Activated T-cell treated with anti-CD3 and anti-CD28 coated beads, Interleukin-2, amount 50 U/mL, for 4 hours (primary cell): ENCODE measurements around the gene BAHCC1. TPM values are rescaled to one million over a fixed set of nuclear protein-coding genes. Genes with fewer than 3 reads are reported as not detected.
"Not testable (repeated sequence)": the region's sequence is repeated elsewhere in the genome, so short reads cannot be mapped to it uniquely, and the experiment has no call there.

Experiments
- ATAC-seq, 2 donors: fragments of 200-7000 bp; cut with Tn5 transposase; one replicate each; pipeline ENCODE4 v1.10.0; 2021
- DNase-seq: peaks from one replicate; pipeline ENCODE4 v3.0.0-alpha.2; 2020
- H3K27me3 Mint-ChIP-seq: one replicate; pipeline ENCODE4 v1.8.0; 2021; ENCODE audit warnings: low read depth, mixed read lengths
- H3K36me3 Mint-ChIP-seq: one replicate; pipeline ENCODE4 v1.8.0; 2022; ENCODE audit warnings: mixed read lengths; ENCODE audit not compliant: insufficient read depth
- H3K4me1 Mint-ChIP-seq: one replicate; pipeline ENCODE4 v1.8.0; 2021; ENCODE audit warnings: low read depth, mixed read lengths
- H3K4me3 Mint-ChIP-seq: one replicate; pipeline ENCODE4 v1.8.0; 2021; ENCODE audit warnings: mild to moderate bottlenecking, moderate library complexity, mixed read lengths
- H3K9me3 Mint-ChIP-seq: one replicate; pipeline ENCODE4 v1.8.0; 2021; ENCODE audit warnings: mixed read lengths
- total RNA-seq, 3 donors: library from RNA; stranded (reverse); gene quantifications; one replicate each; pipeline ENCODE4 v1.2.1, GENCODE V29; 2021

Gene BAHCC1
- total RNA-seq, 3 donors from 2014 or later = 0.08 to 0.19 (median 0.08) TPM

GRCh38 chr17:81417879-81418709, 22.8 kb downstream of the BAHCC1 start:
- no peak for ATAC-seq
- H3K4me3 Mint-ChIP-seq = no peak overlapping the region

DNA sequence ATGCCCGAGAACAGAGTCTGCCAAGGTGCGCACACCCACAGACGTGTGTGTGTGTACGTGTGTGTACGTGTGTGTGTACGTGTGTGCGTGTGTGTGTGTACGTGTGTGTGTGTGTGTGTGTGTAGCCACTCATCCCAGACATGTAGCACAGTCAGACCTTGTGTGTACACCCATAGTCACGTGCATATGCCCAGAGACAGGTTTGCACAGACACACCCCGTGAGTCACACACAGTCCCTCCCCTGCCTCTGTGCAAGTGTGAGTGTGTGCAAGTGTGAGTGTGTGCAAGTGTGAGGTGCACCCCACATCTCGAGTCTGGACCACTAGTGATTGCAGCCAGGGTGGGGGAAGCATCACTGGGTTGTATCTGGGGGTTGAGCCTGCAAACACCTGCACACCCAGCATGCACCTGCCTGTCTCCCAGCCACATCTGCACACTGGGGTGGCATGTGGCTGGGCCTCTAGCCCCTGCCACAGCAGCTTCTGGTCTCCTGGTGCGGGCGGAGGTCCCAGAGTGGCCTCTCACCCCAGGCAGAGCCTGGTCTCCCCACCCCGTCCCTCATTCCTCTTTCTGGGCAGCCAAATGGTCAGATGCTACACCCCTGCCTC, 23.6 kb downstream of the BAHCC1 start:
- no peaks in the 10 kb centered on the region for H3K36me3 Mint-ChIP-seq
- no peak for ATAC-seq
- H3K9me3 Mint-ChIP-seq = no peaks in the 10 kb centered on the region
- H3K4me1 Mint-ChIP-seq = peaks cover 1% of the 10 kb centered on the region
- no peaks in the 10 kb centered on the region for H3K27me3 Mint-ChIP-seq
- DNase-seq = no peak
- no peak overlapping the region for H3K4me3 Mint-ChIP-seq

More at GRCh38 chr17:81417879-81418709, 22.8 kb downstream of the BAHCC1 start:
- H3K27me3 Mint-ChIP-seq = no peaks in the 10 kb centered on the region
- no peaks in the 10 kb centered on the region for H3K36me3 Mint-ChIP-seq
- DNase-seq = no peak
- H3K4me1 Mint-ChIP-seq = peaks cover 5% of the 10 kb centered on the region
- H3K9me3 Mint-ChIP-seq = no peaks in the 10 kb centered on the region

GRCh38 chr17:81419319-81419885, 24.1 kb downstream of the BAHCC1 start:
- no peaks in the 10 kb centered on the region for H3K27me3 Mint-ChIP-seq
- H3K4me3 Mint-ChIP-seq = no peak overlapping the region
- no peaks in the 10 kb centered on the region for H3K36me3 Mint-ChIP-seq
- H3K4me1 Mint-ChIP-seq = peaks cover 1% of the 10 kb centered on the region
- DNase-seq = no peak
- H3K9me3 Mint-ChIP-seq = no peaks in the 10 kb centered on the region
- ATAC-seq = no peak

GRCh38 chr17:81419886-81420768, 24.9 kb downstream of the BAHCC1 start:
- Mint-ChIP-seq H3K4me1 (peaks cover 1% of the 10 kb centered on the region), H3K36me3 (no peaks in the 10 kb centered on the region), H3K9me3 (no peaks in the 10 kb centered on the region), H3K4me3 (no peak overlapping the region), H3K27me3 (no peaks in the 10 kb centered on the region)
- DNase-seq (no peak), ATAC-seq (no peak)

GRCh38 chr17:81420769-81421462, 25.7 kb downstream of the BAHCC1 start:
- Mint-ChIP-seq H3K27me3 (no peaks in the 10 kb centered on the region), H3K9me3 (no peaks in the 10 kb centered on the region), H3K36me3 (no peaks in the 10 kb centered on the region), H3K4me3 (no peak overlapping the region), H3K4me1 (peaks cover 1% of the 10 kb centered on the region)
- ATAC-seq = no peak
- DNase-seq = no peak

DNA sequence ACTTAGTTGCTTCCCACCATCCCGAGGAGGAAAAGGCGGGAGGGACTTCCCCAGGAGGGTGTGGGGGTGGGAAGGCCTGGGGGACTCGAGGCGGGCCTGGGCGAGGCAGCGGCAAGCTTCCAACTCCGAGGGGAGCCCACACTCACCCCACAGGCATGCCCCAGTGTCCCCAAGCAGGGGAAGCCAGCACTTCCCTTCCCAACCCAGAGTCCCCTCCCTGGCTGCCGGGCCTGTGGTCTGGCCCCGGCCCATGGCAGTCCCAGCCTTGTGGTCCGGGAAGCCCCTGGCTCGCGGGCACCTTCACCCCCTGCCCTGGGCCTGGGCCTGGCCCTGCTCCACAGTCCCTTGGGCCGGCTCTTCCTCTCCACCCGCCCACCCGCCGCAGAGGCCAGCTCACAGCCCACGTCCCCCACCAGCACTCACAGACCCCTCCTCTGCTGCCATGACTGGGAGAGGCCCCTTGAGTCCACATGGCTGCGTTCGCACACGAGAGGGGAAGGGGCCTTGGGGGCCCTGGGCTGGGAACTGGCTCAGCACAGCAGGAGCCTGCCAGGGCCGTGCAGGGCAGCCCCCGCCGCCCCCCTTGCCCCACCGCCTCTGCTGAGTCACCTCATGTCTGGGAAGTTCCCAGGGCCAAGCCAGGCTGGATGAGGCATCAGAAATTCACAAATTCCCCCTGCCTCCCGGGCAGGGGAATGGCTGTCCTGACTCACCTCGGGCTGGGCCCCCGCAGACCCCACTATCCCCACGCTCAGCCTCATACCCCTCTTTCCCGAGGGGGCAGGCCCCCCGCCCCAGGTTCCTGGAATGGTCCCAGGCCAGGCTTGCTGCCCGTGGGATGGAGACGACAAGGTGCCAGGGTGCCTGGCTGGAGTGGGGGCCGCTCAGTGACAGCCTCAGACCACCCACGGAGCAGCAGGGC, 27.8 kb downstream of the BAHCC1 start:
- no peak overlapping the region for H3K4me3 Mint-ChIP-seq
- H3K9me3 Mint-ChIP-seq = no peaks in the 10 kb centered on the region
- H3K4me1 Mint-ChIP-seq = peaks cover 4% of the 10 kb centered on the region
- H3K27me3 Mint-ChIP-seq = peaks cover 5% of the 10 kb centered on the region
- DNase-seq = no peak
- no peak for ATAC-seq
- H3K36me3 Mint-ChIP-seq = no peaks in the 10 kb centered on the region

DNA sequence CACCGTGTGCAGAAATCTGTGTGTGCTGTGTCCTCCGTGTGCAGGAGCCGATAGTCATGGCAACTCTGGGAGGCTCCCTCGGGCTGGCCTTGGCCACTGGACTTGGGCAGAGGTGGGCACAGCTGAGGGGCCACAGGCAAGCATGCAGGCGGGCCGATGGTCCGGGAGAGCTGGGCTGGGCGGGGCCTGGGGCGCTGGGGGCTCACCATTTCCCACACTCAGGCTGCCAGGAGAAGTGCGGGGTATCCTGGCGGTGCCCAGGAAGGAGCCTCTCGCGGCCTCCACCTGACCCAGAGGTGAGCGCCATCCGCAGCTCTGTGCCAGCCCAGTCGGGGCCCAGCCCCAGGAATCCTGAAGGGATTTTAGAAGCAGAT, 28.4 kb downstream of the BAHCC1 start:
- H3K36me3 Mint-ChIP-seq = no peaks in the 10 kb centered on the region
- peaks cover 6% of the 10 kb centered on the region for H3K27me3 Mint-ChIP-seq
- peaks cover 5% of the 10 kb centered on the region for H3K4me1 Mint-ChIP-seq
- no peak overlapping the region for H3K4me3 Mint-ChIP-seq
- DNase-seq (no peak), ATAC-seq (no peak)
- H3K9me3 Mint-ChIP-seq = no peaks in the 10 kb centered on the region

- Mint-ChIP-seq H3K9me3 (no peaks in the 10 kb centered on the region), H3K36me3 (no peaks in the 10 kb centered on the region), H3K4me1 (peaks cover 8% of the 10 kb centered on the region), H3K27me3 (peaks cover 10% of the 10 kb centered on the region), H3K4me3 (no peak overlapping the region)
- ATAC-seq (no peak), DNase-seq (no peak)
Measured at GRCh38 chr17:81424151-81425017, 29.1 kb downstream of the BAHCC1 start.

DNA sequence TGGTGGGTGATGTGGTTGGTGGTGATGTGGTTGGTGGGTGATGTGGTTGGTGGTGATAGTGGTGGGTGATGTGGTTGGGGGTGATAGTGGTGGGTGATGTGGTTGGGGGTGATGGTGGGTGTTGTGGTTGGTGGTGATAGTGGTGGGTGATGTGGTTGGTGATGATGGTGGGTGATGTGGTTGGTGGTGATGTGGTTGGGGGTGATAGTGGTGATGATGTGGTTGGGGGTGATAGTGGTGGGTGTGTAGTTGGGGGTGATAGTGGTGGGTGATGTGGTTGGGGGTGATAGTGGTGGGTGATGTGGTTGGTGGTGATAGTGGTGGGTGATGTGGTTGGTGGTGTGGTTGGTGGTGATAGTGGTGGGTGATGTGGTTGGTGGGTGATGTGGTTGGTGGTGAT, 29.8 kb downstream of the BAHCC1 start:
- not testable (repeated sequence) for H3K27me3 Mint-ChIP-seq, ATAC-seq, H3K4me3 Mint-ChIP-seq, H3K36me3 Mint-ChIP-seq, DNase-seq, H3K4me1 Mint-ChIP-seq, H3K9me3 Mint-ChIP-seq

- ATAC-seq, H3K9me3 Mint-ChIP-seq, H3K36me3 Mint-ChIP-seq, H3K4me3 Mint-ChIP-seq, DNase-seq: not testable (repeated sequence)
- Mint-ChIP-seq H3K27me3 (peaks cover 14% of the 10 kb centered on the region), H3K4me1 (peaks cover 11% of the 10 kb centered on the region)
Measured at GRCh38 chr17:81425716-81426392, 30.6 kb downstream of the BAHCC1 start.

GRCh38 chr17:81426393-81427172, 31.3 kb downstream of the BAHCC1 start:
- DNase-seq = no peak
- H3K4me1 Mint-ChIP-seq = peaks cover 11% of the 10 kb centered on the region
- no peak overlapping the region for H3K4me3 Mint-ChIP-seq
- peaks cover 17% of the 10 kb centered on the region for H3K27me3 Mint-ChIP-seq
- no peaks in the 10 kb centered on the region for H3K9me3 Mint-ChIP-seq
- no peak for ATAC-seq
- no peaks in the 10 kb centered on the region for H3K36me3 Mint-ChIP-seq
